Small intestine (tissue), 7 donors: ENCODE measurements around the gene WARS2. TPM values are rescaled to one million over a fixed set of nuclear protein-coding genes. Genes with fewer than 3 reads are reported as not detected.

Source experiments
- DNase-seq, 2 donors: peaks; one replicate each; pipeline versions ENCODE4 v3.0.0 to v3.0.0-alpha.2; 2013
- FAIRE-seq: peaks from 2 replicates; lab custom pipeline; 2012; peaks lifted over from hg19 to GRCh38; lab: Jason Lieb, UNC
- H3K27ac ChIP-seq, 3 donors: one replicate each; pipeline ENCODE4 v1.5.1; 2013; ENCODE audit warnings: low read length in 2 of 3, mild to moderate bottlenecking in 2 of 3, control low read depth in 1 of 3, inconsistent platforms in 1 of 3, low read depth in 1 of 3, moderate library complexity in 1 of 3
- H3K27me3 ChIP-seq, 3 donors: one replicate each; pipeline ENCODE4 v1.6.1; 2013; ENCODE audit warnings: low read length in 3 of 3, inconsistent platforms in 1 of 3; ENCODE audit not compliant: control insufficient read depth in 3 of 3, insufficient read depth in 3 of 3
- H3K36me3 ChIP-seq, 3 donors: one replicate each; pipeline ENCODE4 v1.6.1; 2013; ENCODE audit warnings: low read length in 3 of 3, inconsistent platforms in 1 of 3, low read depth in 1 of 3, mild to moderate bottlenecking in 1 of 3, moderate library complexity in 1 of 3; ENCODE audit not compliant: control insufficient read depth in 3 of 3, insufficient read depth in 2 of 3
- H3K4me1 ChIP-seq, 3 donors: one replicate each; pipeline ENCODE4 v1.6.1; 2013; ENCODE audit warnings: low read length in 2 of 3, inconsistent platforms in 1 of 3, low read depth in 1 of 3, mild to moderate bottlenecking in 1 of 3, moderate library complexity in 1 of 3; ENCODE audit not compliant: control insufficient read depth in 3 of 3, insufficient read depth in 2 of 3
- H3K4me3 ChIP-seq, 3 donors: one replicate each; pipeline ENCODE4 v1.5.1; 2013; ENCODE audit warnings: low read length in 3 of 3, control low read depth in 1 of 3, inconsistent platforms in 1 of 3, low read depth in 1 of 3, mild to moderate bottlenecking in 1 of 3, moderate library complexity in 1 of 3
- H3K9me3 ChIP-seq, 2 donors: one replicate each; pipeline ENCODE4 v1.6.1; 2013; ENCODE audit warnings: low read depth in 1 of 2, low read length in 1 of 2; ENCODE audit not compliant: control insufficient read depth in 2 of 2, insufficient read depth in 1 of 2
- WGBS, 3 donors: extraction: QIAGEN DNeasy Blood & Tissue Kit; methylation state at CpG; one replicate each; pipeline ENCODE4 v1.1.7; 2013; 5-methylcytosine and 5-hydroxymethylcytosine counted together
- polyA plus RNA-seq, 4 donors: library from polyadenylated mRNA; stranded (reverse) in 3 of 4; unstranded in 1 of 4; fragments of 200-250 nt in 3 of 4; fragments of 120-200 nt in 1 of 4; gene quantifications; one replicate each; pipeline versions ENCODE4 v1.2.1 to v1.2.3, GENCODE V29; 2013
- donor health status: healthy with polysubstance abuse.
- donor health status: control.
- donor health status: control.
- donor health status: Bipolar disorder and iron deficiency.
- donor health status: healthy.

WARS2 gene
- polyA plus RNA-seq, 4 donors, result 4.5 to 22.0 (median 7.9) TPM

DNA sequence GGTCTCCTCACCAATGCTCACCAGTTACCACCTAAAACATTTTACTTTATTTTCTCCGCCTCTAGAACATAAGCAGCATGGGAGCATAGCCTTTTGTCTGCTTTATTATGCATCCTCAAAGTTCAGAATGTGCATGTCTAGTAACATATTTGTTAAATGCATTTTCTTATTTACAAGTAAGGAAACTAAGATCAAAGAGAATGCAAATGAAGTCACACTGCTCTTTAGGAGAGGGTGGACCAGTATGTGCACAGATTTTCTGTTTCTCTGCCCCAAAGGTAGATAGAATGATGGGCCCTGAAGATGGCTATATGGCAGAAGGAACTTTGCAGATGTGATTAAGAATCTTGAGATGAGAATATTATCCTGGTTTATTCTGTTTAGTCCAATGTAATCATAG is 9.7 kb upstream of the WARS2 start:
- 96 to 100% (median 98%) methylated on average over 1 of the region's 1 CpG for WGBS, 3 donors
- Histone ChIP-seq H3K27ac (no peak overlapping the region), H3K27me3 (no peaks in the 10 kb centered on the region), H3K4me3 (no peak overlapping the region), H3K9me3 (no peaks in the 10 kb centered on the region), H3K36me3 (peaks cover 0 to 4% (median 2%) of the 10 kb centered on the region in 3 donors), H3K4me1 (no peaks in the 10 kb centered on the region)
- FAIRE-seq (no peak), DNase-seq (no peak)

DNA sequence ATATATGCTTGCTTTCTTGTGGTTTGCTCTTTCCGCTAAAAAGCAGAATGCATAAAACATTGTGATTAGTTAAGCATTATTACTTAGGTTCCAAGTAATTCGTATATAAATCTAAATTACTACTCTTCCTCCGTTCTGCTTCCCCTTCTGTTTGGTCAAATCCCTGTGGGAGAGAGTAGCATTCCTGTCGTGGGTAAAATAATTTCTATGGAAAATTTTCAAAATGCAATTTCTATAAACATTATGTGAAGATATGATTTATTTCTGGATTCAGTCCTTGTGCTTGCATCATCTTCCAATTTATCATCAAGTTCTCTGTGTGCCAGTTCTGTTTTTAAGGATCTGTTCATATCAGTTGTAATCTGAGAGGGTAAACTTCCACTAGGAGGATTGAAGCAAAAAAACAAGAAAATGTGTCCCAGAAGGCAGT is 7.2 kb upstream of the WARS2 start:
- DNase-seq, result no peak
- Histone ChIP-seq H3K36me3 (peaks cover 0 to 4% (median 4%) of the 10 kb centered on the region in 3 donors), H3K4me3 (no peak overlapping the region), H3K9me3 (no peaks in the 10 kb centered on the region), H3K27ac (no peak overlapping the region), H3K4me1 (no peaks in the 10 kb centered on the region), H3K27me3 (no peaks in the 10 kb centered on the region)
- 71 to 93% (median 88%) methylated on average over 4 of the region's 4 CpGs for WGBS, 3 donors
- FAIRE-seq, result no peak

DNA sequence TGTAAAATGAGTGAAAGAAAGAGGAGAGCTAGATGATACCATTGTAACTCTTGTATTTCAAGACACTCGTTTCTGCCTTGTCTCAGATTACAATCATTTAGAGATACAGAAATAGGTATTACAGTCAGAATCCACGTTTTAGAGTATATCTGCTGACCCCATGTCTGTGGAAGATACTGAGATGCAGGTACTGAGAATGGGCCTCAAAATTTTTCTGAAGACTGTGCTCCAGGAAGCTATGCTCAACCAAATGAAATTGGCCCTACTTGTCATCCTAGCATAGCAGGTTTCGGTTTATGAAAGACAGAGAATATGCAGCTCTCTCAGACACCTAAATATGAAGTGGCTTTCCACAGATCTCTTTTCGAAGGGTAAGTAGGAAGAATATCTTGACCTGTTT is 6.0 kb upstream of the WARS2 start:
- no peak for FAIRE-seq
- no peak for DNase-seq
- Histone ChIP-seq H3K36me3 (peaks cover 0 to 4% (median 4%) of the 10 kb centered on the region in 3 donors), H3K9me3 (no peaks in the 10 kb centered on the region), H3K4me3 (no peak overlapping the region), H3K27ac (no peak overlapping the region), H3K27me3 (no peaks in the 10 kb centered on the region), H3K4me1 (no peaks in the 10 kb centered on the region)
- 77 to 84% (median 79%) methylated on average over 4 of the region's 4 CpGs for WGBS, 3 donors

DNA sequence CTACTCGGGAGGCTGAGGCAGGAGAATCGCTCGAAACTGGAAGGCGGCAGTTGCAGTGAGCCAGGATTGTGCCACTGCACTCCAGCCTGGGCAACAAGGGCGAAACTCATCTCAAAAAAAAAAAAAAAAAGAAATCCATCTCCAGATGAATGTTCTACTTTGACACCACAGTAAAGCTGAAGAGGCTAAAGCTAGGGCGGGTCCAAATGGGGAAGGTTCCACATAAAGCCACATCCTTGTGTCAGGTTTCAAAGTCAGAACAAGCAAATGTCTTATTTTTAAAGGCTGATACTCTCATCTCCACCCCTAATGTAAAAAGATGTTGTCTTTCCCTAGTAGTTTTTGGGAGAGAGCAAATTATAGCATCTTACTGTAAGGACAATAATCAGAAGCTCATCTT is 4.4 kb upstream of the WARS2 start:
- Histone ChIP-seq H3K36me3 (peaks cover 0 to 4% (median 2%) of the 10 kb centered on the region in 3 donors), H3K9me3 (no peaks in the 10 kb centered on the region), H3K4me3 (no peak overlapping the region), H3K27me3 (no peaks in the 10 kb centered on the region), H3K4me1 (peaks cover 0 to 3% (median 0%) of the 10 kb centered on the region in 3 donors), H3K27ac (no peak overlapping the region)
- FAIRE-seq, result no peak
- 98 to 99% (median 98%) methylated on average over 6 of the region's 6 CpGs for WGBS, 3 donors
- no peak for DNase-seq

DNA sequence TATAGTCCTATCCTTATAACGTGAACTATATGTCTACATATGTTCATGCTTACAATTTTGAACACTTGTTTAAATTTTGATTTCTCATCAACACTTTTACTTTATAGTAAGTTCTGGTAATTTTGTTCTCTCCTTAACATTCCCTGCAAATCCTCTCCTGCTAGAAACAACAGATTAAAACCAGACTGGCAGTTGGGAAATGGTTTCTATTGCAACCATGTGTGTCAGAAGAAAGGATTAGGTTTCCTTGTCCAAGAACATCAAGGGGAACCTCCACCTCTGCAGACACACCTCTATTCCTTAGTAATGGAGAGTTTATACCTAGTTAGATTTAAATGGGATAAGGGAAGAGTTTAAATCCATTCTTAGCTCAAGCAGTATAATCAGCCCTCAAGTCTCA is 3.3 kb upstream of the WARS2 start:
- peaks cover 0 to 9% (median 6%) of the 10 kb centered on the region in 3 donors for H3K4me1 ChIP-seq
- DNase-seq (no peak), FAIRE-seq (no peak)
- no peak overlapping the region for H3K27ac ChIP-seq
- H3K27me3 ChIP-seq, result no peaks in the 10 kb centered on the region
- no peak overlapping the region for H3K4me3 ChIP-seq
- H3K9me3 ChIP-seq, result no peaks in the 10 kb centered on the region
- WGBS, 3 donors, result 77 to 85% (median 83%) methylated on average over 1 of the region's 1 CpG
- peaks cover 0 to 4% (median 2%) of the 10 kb centered on the region in 3 donors for H3K36me3 ChIP-seq

DNA sequence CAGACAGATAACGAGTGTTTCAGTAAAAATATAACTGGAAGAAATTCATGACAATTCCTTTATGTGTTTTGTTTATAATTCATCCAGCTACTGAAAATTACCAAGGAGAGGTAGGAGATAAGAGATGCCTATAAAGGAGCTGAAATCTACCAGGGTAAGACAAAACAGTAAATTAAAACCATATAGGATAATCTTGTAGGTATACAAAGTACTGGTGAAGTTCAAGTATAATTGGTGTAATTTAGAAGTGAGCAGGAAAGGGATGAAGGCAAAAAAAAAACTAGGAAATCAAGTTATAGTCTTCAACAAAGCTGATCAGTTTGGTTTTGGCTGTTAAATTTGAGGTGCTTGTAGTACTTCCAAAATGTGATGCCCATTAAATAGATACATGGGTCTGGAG is 1.2 kb upstream of the WARS2 start:
- H3K9me3 ChIP-seq, result no peaks in the 10 kb centered on the region
- FAIRE-seq (no peak), DNase-seq (no peak)
- peak overlapping the region in 1 of 3 donors; percentile 99 for H3K27ac ChIP-seq
- WGBS, 3 donors, result 91 to 98% (median 97%) methylated on average over 1 of the region's 1 CpG
- H3K36me3 ChIP-seq, result peaks cover 0 to 2% (median 0%) of the 10 kb centered on the region in 3 donors
- peaks cover 0 to 9% (median 6%) of the 10 kb centered on the region in 3 donors for H3K4me1 ChIP-seq
- no peaks in the 10 kb centered on the region for H3K27me3 ChIP-seq
- H3K4me3 ChIP-seq, result peak overlapping the region in 1 of 3 donors; percentile 85

DNA sequence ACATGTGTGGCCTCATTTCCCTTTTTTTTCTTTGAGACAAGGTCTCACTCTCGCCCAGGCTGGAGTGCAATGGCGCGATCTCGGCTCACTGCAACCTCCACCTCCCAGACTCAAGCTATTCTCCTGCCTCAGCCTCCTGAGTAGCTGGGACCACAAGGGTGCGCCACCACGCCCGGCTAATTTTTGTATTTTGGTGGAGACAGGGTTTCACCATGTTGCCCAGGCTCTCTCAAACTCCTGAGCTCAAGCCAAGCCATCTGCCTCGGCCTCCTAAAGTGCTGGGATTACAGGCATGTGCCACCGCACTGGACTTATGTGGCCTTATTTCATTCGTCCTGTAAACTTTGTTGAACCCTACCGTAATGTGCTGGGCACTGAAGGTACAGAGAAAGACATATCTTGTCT is 569 bp upstream of the WARS2 start:
- H3K9me3 ChIP-seq, result no peaks in the 10 kb centered on the region
- H3K27me3 ChIP-seq, result no peaks in the 10 kb centered on the region
- DNase-seq (peak; percentile 19 to 47), FAIRE-seq (no peak)
- peak overlapping the region in 2 of 3 donors; percentile 62 to 85 for H3K4me3 ChIP-seq
- WGBS, 3 donors, result 34 to 48% (median 39%) methylated on average over 11 of the region's 11 CpGs
- H3K27ac ChIP-seq, result peak overlapping the region; percentile 95 to 100 (median 99)
- H3K4me1 ChIP-seq, result peaks cover 0 to 9% (median 6%) of the 10 kb centered on the region in 3 donors
- peaks cover 0 to 2% (median 0%) of the 10 kb centered on the region in 3 donors for H3K36me3 ChIP-seq

DNA sequence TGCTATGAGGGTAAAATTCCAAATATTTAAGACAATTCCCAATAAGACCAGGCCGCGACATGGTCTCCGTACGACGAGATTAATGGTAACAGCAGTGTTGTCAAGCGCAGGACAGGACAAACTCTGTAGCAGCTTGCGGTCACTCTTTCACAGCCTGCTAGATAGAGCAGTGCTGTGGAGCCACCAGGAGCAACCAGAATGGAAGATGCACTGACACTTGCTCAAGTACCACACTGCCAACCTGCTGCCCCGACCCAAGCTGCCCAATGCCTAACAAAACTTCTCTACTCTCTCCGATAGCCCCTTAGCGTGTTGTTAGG is 636 bp downstream of the WARS2 start:
- 4 to 10% (median 9%) methylated on average over 10 of the region's 10 CpGs for whole genome bisulfite sequencing, 3 donors
- Histone ChIP-seq H3K4me1 (peaks cover 1 to 13% (median 6%) of the 10 kb centered on the region in 3 donors), H3K9me3 (no peaks in the 10 kb centered on the region), H3K27me3 (no peaks in the 10 kb centered on the region), H3K36me3 (peaks cover 0 to 2% (median 0%) of the 10 kb centered on the region in 3 donors), H3K27ac (peak overlapping the region; percentile 95 to 100 (median 99)), H3K4me3 (peak overlapping the region; percentile 51 to 85 (median 62))
- FAIRE-seq (no peak), DNase-seq (no peak)

DNA sequence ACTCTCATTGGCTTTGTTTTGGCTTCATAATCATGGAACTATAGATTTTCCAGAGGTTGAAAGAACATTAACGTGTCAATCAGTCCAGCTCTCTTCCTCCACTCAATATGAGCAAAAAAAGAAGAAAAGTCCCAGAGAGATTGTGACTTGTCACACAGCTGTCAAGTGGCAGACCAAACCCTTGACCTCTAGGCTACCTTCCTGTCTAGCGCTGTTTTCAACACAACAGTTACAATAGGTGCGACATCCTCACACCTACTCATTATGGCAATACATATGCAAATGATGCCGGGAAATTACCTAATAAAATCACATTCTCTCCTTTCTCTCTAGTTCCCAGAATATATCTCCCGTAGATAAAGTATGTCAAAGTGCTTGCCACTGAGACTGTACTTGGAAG is 1.1 kb downstream of the WARS2 start:
- WGBS, 3 donors, result 11 to 26% (median 16%) methylated on average over 5 of the region's 5 CpGs

More for the DNA sequence above, 1.1 kb downstream of the WARS2 start:
- Histone ChIP-seq H3K27ac (peak overlapping the region in 2 of 3 donors; percentile 99 to 100), H3K36me3 (peaks cover 0 to 2% (median 0%) of the 10 kb centered on the region in 3 donors), H3K27me3 (no peaks in the 10 kb centered on the region), H3K4me1 (peaks cover 3 to 15% (median 6%) of the 10 kb centered on the region in 3 donors), H3K4me3 (peak overlapping the region in 2 of 3 donors; percentile 62 to 85), H3K9me3 (no peaks in the 10 kb centered on the region)
- no peak for FAIRE-seq
- peak; percentile 13 to 39 for DNase-seq
